GM13976 (cell line): ENCODE data around the gene LIN54.
"Not testable (repeated sequence)": the region's sequence is repeated elsewhere in the genome, so short reads cannot be mapped to it uniquely, and the experiment has no call there.

Source experiments
- DNase-seq: peaks from one replicate; pipeline ENCODE4 v3.0.0; 2012; ENCODE audit warnings: low spot score
- in situ Hi-C: fragments of 300-500 bp; cut with MboI; formaldehyde crosslinking; loops from one replicate; pipeline ENCODE4 v1.12.0; 2022; ENCODE audit warnings: low sequenced_read_pairs, mixed read lengths, inconsistent platforms; ENCODE audit not compliant: unreplicated experiment
- TF ChIP-seq, protein P1 (sequence below): IDR thresholded peaks from 2 replicates; pipeline ENCODE4 v1.5.1; 2012; ENCODE audit warnings: borderline replicate concordance, mild to moderate bottlenecking; ENCODE audit not compliant: insufficient read depth; ENCODE audit errors: extremely low read depth, missing control alignments, control extremely low read depth

Gene LIN54

DNA sequence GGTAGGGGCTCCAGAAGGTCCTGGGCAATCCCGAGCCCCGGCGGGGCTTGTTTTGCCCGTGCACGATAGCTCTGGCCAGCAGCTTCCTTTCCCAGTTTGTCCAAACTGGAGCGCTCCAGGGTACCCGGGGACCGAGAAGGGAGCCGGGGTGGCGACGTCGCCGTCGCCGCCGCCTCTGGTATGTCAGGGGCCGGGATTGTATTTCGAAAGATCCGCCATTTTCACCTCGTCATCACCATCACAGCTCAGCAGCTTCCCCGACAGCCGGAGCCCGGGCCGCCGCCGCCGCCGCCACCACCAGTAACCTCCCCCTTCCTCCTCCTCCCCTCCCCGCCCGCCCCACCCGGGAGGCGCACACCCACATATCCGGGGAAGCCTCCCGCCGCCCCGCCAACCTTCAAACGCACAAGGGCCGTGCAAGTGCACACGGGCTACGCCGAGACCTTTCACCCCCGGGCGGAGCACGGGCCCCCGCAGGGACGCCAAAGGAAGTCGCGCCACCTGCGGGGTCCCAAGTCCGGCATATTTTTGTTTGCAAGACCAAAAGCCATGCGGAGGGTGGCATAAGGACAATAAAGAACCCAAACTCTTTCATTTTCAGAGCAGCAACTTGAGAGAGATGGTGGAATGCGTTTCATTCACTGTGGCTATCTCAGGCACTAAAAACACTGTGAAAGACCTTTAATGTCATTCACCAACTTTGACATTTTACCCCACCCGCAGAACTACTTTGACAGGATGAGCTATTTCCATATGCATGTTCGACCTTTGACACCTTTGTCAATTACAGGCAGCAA lies at the start of gene LIN54:
LIN54 (minus strand) TSS at position 302 of the 797 bp plus-strand sequence. CDS start 25,979 bp downstream, outside the sequence.
- DNase-seq = peak; percentile 88
- TF ChIP-seq, protein P1, sequence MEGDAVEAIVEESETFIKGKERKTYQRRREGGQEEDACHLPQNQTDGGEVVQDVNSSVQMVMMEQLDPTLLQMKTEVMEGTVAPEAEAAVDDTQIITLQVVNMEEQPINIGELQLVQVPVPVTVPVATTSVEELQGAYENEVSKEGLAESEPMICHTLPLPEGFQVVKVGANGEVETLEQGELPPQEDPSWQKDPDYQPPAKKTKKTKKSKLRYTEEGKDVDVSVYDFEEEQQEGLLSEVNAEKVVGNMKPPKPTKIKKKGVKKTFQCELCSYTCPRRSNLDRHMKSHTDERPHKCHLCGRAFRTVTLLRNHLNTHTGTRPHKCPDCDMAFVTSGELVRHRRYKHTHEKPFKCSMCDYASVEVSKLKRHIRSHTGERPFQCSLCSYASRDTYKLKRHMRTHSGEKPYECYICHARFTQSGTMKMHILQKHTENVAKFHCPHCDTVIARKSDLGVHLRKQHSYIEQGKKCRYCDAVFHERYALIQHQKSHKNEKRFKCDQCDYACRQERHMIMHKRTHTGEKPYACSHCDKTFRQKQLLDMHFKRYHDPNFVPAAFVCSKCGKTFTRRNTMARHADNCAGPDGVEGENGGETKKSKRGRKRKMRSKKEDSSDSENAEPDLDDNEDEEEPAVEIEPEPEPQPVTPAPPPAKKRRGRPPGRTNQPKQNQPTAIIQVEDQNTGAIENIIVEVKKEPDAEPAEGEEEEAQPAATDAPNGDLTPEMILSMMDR = no peak
- in situ Hi-C loops = loop anchor here (25.0 kb wide), 1 partner anchor 548 kb away; no protein-coding TSS in a partner anchor

DNA sequence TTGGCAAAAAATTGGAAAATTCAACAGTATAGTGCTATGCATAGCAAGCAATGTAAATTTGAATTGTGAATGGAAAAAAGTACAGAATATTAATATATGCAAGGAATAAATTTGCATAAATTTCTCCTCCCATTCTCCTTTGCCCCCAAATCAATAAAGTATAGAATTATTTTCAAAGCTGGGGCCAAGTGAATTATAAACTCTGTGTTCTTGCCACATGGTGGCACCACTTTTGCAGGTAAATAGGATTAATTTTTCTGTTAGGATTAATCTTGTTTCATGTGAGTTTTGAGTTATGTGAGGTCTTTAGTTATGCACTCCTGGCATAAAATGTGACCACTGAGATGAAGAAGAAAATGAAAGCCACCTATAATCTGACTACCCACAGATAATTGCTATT lies 44.3 kb upstream of the LIN54 start:
- in situ Hi-C loops = no loop called here
- peak; percentile 35 for DNase-seq

DNA sequence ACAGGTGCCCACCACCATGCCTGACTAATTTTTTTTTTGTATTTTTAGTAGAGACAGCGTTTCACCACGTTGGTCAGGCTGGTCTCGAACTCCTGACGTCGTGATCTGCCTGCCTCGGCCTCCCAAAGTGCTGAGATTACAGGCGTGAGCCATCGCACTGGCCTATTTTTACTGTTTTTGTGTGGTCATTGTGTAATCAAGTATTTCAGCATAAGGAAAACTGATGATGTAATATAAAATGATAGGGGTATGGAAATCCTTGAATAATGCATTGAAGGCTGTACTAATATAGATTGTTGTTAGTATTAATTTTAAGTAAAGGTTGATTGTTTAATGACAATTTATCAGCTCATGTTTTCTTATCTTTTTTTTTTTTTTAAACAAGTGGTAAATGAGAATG lies 38.2 kb upstream of the LIN54 start:
- DNase-seq, in situ Hi-C loops: not testable (repeated sequence)

More for the DNA sequence above, 44.3 kb upstream of the LIN54 start:
- TF ChIP-seq, protein P1 = peak; percentile 19

DNA sequence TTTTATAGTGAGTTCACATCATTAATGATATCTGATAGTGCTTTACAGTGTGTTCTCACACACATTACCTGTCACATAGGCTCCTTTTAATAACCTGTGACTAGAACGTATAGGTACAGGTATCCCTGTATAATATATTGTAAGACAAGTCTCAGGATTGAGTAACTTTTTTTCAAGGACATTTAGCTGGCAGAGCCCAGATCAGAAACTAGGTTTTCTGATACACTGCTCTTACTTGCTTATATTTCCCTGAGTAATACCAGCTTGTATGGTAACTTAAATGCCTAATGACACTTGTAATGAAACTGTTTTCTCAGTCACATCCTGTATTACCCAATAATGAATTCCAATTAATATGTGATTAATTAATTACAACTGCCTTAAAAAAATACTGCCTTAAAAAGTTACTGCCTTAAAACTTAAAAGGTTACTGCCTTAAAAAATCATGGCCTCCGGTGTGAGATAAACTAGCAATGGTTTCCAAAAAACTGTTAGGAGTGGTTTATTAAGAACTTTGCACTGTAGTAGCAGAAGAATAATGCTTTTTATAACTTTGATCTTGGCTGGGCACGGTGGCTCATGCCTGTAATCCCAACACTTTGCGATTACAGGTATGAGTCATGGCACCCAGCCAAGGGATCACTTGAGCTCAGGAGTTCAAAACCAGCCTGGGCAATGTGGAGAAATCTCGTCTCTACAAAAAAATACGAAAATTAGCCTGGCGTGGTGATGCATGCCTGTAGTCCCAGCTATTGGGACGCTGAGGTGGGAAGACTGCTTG lies 36.3 kb upstream of the LIN54 start:
- DNase-seq = no peak
- TF ChIP-seq, protein P1 = no peak
- in situ Hi-C loops = no loop called here

DNA sequence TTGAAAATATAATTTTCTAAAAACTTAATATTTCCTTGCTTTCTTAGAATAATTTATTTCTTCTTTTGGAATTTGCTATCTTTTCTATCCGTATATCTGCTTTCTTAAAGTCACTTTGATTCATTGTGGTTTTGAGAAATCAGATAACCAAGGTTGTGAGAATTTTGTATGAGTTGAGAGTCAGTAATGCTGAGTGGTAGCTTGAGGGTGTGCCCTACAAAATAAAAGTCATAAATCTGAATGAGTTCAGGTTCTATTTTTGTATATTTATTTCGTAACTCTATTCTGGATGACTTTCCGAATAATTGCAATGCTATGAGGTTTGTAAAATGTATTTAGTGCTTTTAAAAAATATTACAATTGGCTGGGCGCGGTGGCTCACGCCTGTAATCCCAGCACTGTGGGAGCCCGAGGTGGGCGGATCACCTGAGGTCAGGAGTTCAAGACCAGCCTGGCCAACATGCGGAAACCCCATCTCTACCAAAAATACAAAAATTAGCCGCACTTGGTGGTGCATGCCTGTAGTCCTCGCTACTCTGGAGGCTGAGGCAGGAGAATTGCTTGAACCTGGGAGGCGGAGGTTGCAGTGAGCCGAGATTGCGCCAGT lies 33.3 kb upstream of the LIN54 start:
- no peak for DNase-seq
- TF ChIP-seq, protein P1 = no peak
- in situ Hi-C loops = no loop called here

DNA sequence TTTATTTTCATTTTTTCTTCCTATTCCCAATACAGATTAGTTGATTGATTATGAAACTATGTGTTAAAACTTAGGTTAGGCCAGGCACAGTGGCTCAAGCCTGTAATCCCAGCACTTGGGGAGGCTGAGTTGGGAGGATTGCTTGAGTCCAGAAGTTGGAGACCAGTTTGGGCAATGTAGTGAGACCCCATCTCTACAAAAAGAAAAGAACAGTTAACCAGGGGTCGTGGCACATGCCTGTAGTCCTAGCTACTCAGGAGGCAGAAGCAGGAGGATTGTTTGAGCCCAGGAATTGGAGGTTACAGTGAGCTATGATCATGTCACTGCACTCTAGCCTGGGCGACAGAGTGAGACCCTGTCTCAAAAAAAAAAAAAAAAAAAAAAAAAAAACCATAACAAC lies 32.5 kb upstream of the LIN54 start:
- DNase-seq, in situ Hi-C loops: not testable (repeated sequence)

DNA sequence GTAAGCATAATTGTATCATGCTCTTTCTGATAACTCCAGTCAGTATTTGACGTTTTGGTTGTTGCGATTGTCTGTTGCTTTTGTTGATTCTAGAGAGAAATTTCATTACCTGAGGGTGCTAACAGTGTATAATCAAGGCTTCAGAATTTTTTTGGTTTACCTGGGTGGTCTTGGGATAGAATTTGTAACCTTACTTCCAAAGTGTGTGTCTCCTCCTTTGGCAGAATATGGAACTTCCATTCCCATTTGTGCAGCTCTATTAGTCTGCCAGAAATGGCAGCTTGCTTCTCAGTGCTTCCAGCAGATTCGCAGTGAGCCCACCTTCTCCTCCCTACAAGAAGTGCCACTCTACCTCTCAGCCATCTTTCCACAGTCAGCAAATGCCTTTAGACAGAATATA lies 29.6 kb upstream of the LIN54 start:
- in situ Hi-C loops = no loop called here
- no peak for DNase-seq
- TF ChIP-seq, protein P1 = no peak
